Duodenal mucosa (tissue), 2 donors: ENCODE measurements around the gene SEC24B.

Experiments used
- H3K27ac ChIP-seq: one replicate; pipeline ENCODE4 v1.7.0; 2013; ENCODE audit warnings: low read depth, low read length
- H3K27me3 ChIP-seq, 2 donors: one replicate each; pipeline ENCODE4 v1.7.0; 2013; ENCODE audit warnings: low read length in 2 of 2, control low read depth in 1 of 2; ENCODE audit not compliant: insufficient read depth in 2 of 2, control insufficient read depth in 1 of 2
- H3K36me3 ChIP-seq, 2 donors: one replicate each; pipeline ENCODE4 v1.7.0; 2013; ENCODE audit warnings: low read length in 2 of 2, control low read depth in 1 of 2; ENCODE audit not compliant: insufficient read depth in 2 of 2, control insufficient read depth in 1 of 2
- H3K4me1 ChIP-seq, 2 donors: one replicate each; pipeline ENCODE4 v1.7.0; 2013; ENCODE audit warnings: low read length in 2 of 2, control low read depth in 1 of 2; ENCODE audit not compliant: insufficient read depth in 2 of 2, control insufficient read depth in 1 of 2
- H3K4me3 ChIP-seq, 2 donors: one replicate each; pipeline ENCODE4 v1.7.0; 2013; ENCODE audit warnings: low read length in 2 of 2, low read depth in 1 of 2
- H3K9ac ChIP-seq, 2 donors: one replicate each; pipeline ENCODE4 v1.7.0; 2013; ENCODE audit warnings: low read length in 2 of 2, low read depth in 1 of 2
- H3K9me3 ChIP-seq, 2 donors: one replicate each; pipeline ENCODE4 v1.7.0; 2013; ENCODE audit warnings: low read length in 2 of 2, control low read depth in 1 of 2; ENCODE audit not compliant: control insufficient read depth in 1 of 2

The SEC24B gene

DNA sequence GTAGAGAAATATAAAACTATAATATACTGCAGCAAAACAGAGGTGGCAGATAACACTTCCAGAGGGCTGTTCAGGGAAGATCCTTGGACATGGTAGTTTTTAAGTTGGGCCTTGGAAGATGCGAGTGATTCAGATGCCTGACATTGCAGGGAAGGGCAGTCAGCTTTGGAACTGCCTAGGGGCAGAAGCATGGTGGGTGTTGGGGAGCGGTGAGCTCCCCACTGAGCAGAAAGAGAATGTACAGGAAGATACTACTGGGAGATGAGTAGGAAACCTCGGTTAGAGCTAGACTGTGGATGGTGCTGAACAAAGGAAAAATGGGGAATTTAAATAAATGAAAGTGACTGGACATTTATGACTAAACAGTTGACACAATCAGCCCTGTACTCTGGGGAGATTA lies 24.9 kb upstream of the SEC24B start:
- H3K27me3 ChIP-seq, result no peaks in the 10 kb centered on the region
- H3K27ac ChIP-seq, result no peak overlapping the region
- no peaks in the 10 kb centered on the region for H3K9me3 ChIP-seq
- no peaks in the 10 kb centered on the region for H3K4me1 ChIP-seq
- H3K36me3 ChIP-seq, result no peaks in the 10 kb centered on the region
- H3K4me3 ChIP-seq, result no peak overlapping the region
- no peak overlapping the region for H3K9ac ChIP-seq

DNA sequence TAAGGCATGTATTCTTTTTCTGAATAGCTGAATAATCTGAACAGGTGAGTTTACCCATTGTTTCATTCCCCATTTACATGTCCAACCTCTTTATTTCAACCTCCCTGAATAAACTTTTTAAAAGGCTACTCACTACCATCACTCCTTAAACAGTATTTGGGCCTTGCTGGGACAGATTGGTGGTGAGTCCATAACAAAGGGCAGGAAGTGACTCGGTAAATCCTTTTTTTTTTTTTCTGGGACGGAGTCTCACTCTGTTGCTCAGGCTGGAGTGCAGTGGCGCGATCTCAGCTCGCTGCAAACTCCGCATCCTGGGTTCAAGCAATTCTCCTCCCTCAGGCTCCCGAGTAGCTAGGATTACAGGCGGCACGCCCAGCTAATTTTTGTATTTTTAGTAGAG lies 23.4 kb upstream of the SEC24B start:
- no peak overlapping the region for H3K27ac ChIP-seq
- no peaks in the 10 kb centered on the region for H3K36me3 ChIP-seq
- no peaks in the 10 kb centered on the region for H3K4me1 ChIP-seq
- no peak overlapping the region for H3K9ac ChIP-seq
- H3K27me3 ChIP-seq, result no peaks in the 10 kb centered on the region
- no peak overlapping the region for H3K4me3 ChIP-seq
- H3K9me3 ChIP-seq, result no peaks in the 10 kb centered on the region

DNA sequence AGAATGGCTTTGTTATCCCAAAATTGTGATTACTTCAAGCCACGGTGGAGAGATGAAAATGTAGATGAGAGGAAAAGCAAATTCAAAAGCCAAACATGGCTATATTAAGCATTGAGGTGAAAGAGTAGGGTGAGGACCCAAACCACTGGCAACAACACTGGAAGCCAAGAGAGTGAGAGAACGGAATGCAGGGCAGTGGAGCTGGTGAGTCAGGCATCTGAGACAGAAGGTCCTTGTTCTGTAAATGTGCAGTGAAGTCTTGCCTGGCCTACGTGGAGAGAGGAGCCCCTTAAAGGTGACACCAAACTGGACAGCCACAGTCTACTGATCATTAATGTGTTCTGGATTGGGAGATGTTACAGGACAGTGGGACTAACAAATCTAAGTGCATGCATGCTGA lies 22.8 kb upstream of the SEC24B start:
- Histone ChIP-seq H3K9ac (no peak overlapping the region), H3K27me3 (no peaks in the 10 kb centered on the region), H3K36me3 (no peaks in the 10 kb centered on the region), H3K9me3 (no peaks in the 10 kb centered on the region), H3K4me1 (no peaks in the 10 kb centered on the region), H3K27ac (no peak overlapping the region), H3K4me3 (no peak overlapping the region)

DNA sequence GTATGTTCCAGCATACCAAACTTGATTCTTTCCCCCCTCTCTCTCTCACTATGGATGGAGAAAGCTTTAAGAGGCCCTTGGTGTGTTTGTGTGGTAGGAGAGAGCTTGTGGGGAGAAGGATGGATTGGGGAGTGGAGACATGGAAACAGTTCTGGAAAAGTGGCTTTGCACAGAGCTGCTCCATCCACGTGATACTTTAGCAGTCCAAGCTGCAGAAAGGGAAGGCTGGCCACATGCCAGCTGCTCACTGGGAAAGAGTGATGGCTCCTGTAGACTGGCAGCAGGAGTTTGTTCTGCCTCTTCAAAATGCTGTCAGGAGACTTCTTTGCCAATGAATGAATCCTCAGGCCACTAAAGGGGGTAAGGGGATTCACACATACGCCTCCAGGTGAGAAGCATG lies 21.7 kb upstream of the SEC24B start:
- Histone ChIP-seq H3K36me3 (no peaks in the 10 kb centered on the region), H3K9me3 (no peaks in the 10 kb centered on the region), H3K4me3 (no peak overlapping the region), H3K9ac (no peak overlapping the region), H3K4me1 (no peaks in the 10 kb centered on the region), H3K27ac (no peak overlapping the region), H3K27me3 (no peaks in the 10 kb centered on the region)

DNA sequence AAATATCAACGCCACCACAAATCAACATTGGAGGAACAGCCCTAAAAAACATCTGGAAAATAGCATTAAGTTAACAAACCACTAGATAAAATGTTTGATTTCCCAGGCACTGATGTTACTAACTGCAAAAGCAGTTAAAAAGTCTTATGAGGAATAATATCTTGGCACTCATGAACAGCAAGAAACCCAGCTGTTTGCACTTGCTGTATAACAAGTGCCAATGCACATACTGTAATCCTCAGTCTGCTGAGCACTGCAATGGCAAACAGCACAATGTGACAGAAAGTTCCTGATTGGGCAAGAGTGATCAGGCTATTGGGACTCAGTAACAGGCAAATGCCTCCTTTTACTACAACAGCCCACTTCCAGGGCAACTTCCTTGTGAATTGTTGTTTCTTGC lies 20.8 kb upstream of the SEC24B start:
- no peak overlapping the region for H3K9ac ChIP-seq
- no peaks in the 10 kb centered on the region for H3K4me1 ChIP-seq
- H3K27ac ChIP-seq, result no peak overlapping the region
- H3K4me3 ChIP-seq, result no peak overlapping the region
- H3K27me3 ChIP-seq, result no peaks in the 10 kb centered on the region
- no peaks in the 10 kb centered on the region for H3K9me3 ChIP-seq
- H3K36me3 ChIP-seq, result no peaks in the 10 kb centered on the region

DNA sequence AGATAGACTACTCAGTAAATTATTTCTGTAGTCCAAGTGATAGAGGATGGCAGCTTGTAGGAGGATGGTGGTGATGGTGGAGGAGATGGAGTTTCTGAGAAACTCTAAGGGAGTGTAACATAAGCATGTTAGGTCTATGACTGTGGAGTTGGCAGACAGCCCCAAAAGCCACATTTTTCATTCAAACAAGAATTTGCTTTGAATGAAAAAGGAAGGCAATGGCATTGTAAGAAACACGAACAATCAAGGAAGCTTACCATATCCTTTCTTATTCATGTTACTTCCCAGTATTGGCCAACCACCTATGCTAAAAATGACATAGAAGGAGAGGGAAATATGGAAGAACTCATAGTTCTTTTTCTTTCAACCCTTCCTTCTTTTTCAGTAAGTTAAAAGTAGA lies 18.7 kb upstream of the SEC24B start:
- no peaks in the 10 kb centered on the region for H3K9me3 ChIP-seq

DNA sequence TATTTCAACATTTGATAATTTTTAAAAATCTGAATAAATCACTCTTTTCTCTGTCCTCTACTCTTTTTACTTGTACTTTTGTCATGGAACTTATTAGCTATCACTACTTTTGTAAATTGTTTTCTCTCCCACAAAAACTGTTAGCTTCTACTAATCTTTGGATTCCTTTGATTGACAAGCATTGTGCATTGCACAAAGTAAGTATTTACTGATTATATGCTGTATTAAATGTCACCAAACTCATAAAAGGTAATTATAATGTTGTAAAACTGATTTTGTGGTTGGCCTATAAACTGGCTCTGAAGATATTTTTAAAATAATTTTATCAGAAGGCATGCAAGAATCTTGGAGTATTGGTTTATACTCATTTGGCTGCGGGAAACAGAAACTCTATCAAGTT lies 15.0 kb upstream of the SEC24B start:
- Histone ChIP-seq H3K4me1 (no peaks in the 10 kb centered on the region), H3K27ac (no peak overlapping the region), H3K4me3 (no peak overlapping the region), H3K9me3 (no peaks in the 10 kb centered on the region), H3K9ac (no peak overlapping the region), H3K36me3 (no peaks in the 10 kb centered on the region), H3K27me3 (no peaks in the 10 kb centered on the region)

More for the DNA sequence above, 18.7 kb upstream of the SEC24B start:
- H3K36me3 ChIP-seq, result no peaks in the 10 kb centered on the region
- H3K9ac ChIP-seq, result no peak overlapping the region
- H3K27me3 ChIP-seq, result no peaks in the 10 kb centered on the region
- no peak overlapping the region for H3K27ac ChIP-seq
- H3K4me3 ChIP-seq, result no peak overlapping the region
- no peaks in the 10 kb centered on the region for H3K4me1 ChIP-seq

DNA sequence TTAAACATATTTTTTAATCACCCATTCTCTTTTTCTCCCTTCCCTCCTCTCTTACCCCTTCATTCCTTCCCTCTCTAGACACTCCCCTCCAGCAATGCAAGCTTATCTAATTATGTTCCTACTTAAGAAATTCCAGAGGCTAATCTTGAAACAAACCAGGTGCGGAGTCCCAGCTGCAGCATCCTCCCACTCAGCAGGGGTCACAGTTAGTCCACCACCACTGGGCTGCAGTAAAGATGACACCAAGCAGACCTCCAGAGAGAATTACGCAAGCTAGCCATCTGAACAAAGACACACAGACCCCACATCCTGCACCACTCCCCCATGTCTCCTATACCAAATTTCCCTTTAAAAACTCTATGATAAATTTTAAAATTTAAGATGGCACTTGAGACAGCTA lies 13.9 kb upstream of the SEC24B start:
- Histone ChIP-seq H3K4me1 (no peaks in the 10 kb centered on the region), H3K9ac (no peak overlapping the region), H3K4me3 (no peak overlapping the region), H3K27ac (no peak overlapping the region), H3K36me3 (no peaks in the 10 kb centered on the region), H3K27me3 (no peaks in the 10 kb centered on the region), H3K9me3 (no peaks in the 10 kb centered on the region)

DNA sequence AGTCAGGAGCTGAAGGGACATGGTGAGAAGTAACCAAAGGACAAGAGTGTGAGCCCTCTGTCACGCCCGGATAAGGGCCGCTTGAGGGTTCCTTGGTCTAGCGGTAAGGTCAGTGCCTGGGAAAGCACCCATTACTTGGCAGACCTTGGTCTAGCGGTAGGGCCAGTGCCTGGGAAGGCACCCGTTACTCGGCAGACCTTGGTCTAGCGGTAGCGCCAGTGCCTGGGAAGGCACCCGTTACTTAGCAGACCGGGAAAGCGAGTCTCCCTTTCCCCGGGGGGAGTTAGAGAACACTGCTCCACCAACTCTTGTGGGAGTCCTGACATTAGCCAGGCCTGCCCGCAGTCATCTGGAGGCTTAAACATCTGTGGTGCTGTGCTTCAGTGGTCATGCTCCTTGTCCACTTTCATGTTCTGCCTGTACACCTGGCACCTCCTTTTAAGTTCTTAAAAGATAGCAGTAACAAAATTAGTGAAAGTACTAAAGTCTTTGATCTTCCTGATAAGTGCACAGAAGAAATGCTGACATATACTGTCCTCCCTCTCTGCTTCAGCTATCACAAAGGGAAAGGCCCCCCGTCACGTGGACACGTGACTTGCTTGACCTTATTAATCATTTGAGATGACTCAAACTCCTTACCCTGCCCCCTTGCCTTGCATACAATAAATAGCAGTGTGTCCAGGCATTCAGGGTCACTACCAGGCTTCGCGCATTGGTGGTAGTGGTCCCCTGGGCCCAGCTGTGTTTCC lies 9.3 kb upstream of the SEC24B start:
- Histone ChIP-seq H3K27ac (no peak overlapping the region), H3K4me1 (no peaks in the 10 kb centered on the region), H3K36me3 (no peaks in the 10 kb centered on the region), H3K9me3 (no peaks in the 10 kb centered on the region), H3K27me3 (no peaks in the 10 kb centered on the region), H3K4me3 (no peak overlapping the region), H3K9ac (no peak overlapping the region)

DNA sequence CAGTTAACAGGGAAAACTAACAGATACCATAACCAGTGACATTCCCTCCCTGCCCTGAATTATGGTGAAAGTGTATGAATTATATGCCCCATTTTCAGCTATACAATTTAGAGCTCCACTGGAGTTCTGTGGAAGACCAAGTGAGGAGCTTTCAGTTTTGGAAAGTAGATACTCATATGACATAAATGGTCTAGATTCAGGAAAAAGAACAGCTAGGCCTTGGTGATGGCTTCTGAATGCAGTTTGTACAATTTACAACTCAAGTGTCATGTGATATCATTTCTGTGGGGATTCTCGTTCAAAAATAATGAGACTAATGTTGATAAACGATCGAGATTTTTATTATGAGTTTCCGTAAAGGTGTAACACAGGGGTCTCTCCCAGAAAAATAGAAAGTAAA lies 8.2 kb upstream of the SEC24B start:
- no peaks in the 10 kb centered on the region for H3K4me1 ChIP-seq

DNA sequence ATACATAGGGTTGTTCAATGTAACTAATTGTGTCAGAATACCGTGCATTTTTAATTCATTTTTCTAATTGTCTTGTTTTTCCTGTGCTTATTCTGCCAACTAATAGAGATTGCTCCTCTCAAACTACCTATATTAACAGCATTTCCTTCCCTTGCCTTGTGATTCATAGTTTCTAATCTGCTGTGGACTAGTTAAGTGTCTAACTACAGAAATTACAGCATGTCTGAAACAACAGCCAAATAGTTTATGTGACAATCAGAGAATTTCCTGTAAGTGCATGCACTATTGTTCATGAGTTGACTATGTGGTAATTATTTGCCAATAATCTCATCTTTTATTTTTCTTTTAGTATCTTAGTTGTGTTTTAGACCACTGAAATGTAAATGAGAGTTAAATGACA lies 4.1 kb upstream of the SEC24B start:
- Histone ChIP-seq H3K9me3 (no peaks in the 10 kb centered on the region), H3K27ac (no peak overlapping the region), H3K9ac (no peak overlapping the region), H3K36me3 (peaks cover 0 to 3% of the 10 kb centered on the region in 2 donors), H3K4me3 (no peak overlapping the region), H3K27me3 (no peaks in the 10 kb centered on the region), H3K4me1 (peaks cover 8 to 9% of the 10 kb centered on the region in 2 donors)

More for the DNA sequence above, 8.2 kb upstream of the SEC24B start:
- Histone ChIP-seq H3K9me3 (no peaks in the 10 kb centered on the region), H3K36me3 (peaks cover 0 to 3% of the 10 kb centered on the region in 2 donors), H3K27ac (no peak overlapping the region), H3K9ac (no peak overlapping the region), H3K27me3 (no peaks in the 10 kb centered on the region), H3K4me3 (no peak overlapping the region)
